Hepatocyte (in vitro differentiated cells): ENCODE results near the gene TRMT61A. TPM values are rescaled to one million over a fixed set of nuclear protein-coding genes. Genes with fewer than 3 reads are reported as not detected.

Experiments
- DNase-seq: peaks from one replicate; pipeline ENCODE4 v3.0.0-alpha.2; 2016; ENCODE audit warnings: low spot score
- H2AFZ ChIP-seq: fragments of 200-600 bp; sonication (generic); 2 replicates; pipeline ENCODE4 v1.6.0; 2016; ENCODE audit warnings: antibody characterized with exemption, mild to moderate bottlenecking
- H3K27ac ChIP-seq: fragments of 200-600 bp; sonication (generic); 2 replicates; pipeline ENCODE4 v1.5.1; 2016; ENCODE audit warnings: mild to moderate bottlenecking
- H3K27me3 ChIP-seq: fragments of 200-600 bp; sonication (generic); 2 replicates; pipeline ENCODE4 v1.6.1; 2016
- H3K36me3 ChIP-seq: fragments of 200-600 bp; sonication (generic); replicated peaks from 2 replicates; pipeline ENCODE4 v1.5.1; 2016; ENCODE audit warnings: low read depth; ENCODE audit not compliant: insufficient read depth
- H3K4me1 ChIP-seq: fragments of 200-600 bp; sonication (generic); 2 replicates; pipeline ENCODE4 v1.5.1; 2016; ENCODE audit warnings: mild to moderate bottlenecking, moderate library complexity; ENCODE audit not compliant: insufficient read depth
- H3K4me2 ChIP-seq: fragments of 200-600 bp; sonication (generic); 2 replicates; pipeline ENCODE4 v1.6.0; 2016
- H3K4me3 ChIP-seq: fragments of 200-600 bp; sonication (generic); 2 replicates; pipeline ENCODE4 v1.5.1; 2016; ENCODE audit warnings: mild to moderate bottlenecking
- H3K79me2 ChIP-seq: fragments of 200-600 bp; sonication (generic); 2 replicates; pipeline ENCODE4 v1.6.0; 2017; ENCODE audit warnings: mild to moderate bottlenecking
- H3K9me2 ChIP-seq: fragments of 200-600 bp; sonication (generic); replicated peaks from 2 replicates; pipeline ENCODE4 v1.6.0; 2017; ENCODE audit warnings: mild to moderate bottlenecking; ENCODE audit not compliant: insufficient read depth
- H3K9me3 ChIP-seq: fragments of 200-600 bp; sonication (generic); 2 replicates; pipeline ENCODE4 v1.5.1; 2016; ENCODE audit warnings: low read depth, mild to moderate bottlenecking
- H4K20me1 ChIP-seq: fragments of 200-600 bp; sonication (generic); 2 replicates; pipeline ENCODE4 v1.6.0; 2016; ENCODE audit warnings: mild to moderate bottlenecking; ENCODE audit not compliant: insufficient read depth, poor library complexity, severe bottlenecking
- EZH2 ChIP-seq: fragments of 200-600 bp; sonication (generic); IDR thresholded peaks from 2 replicates; pipeline ENCODE4 v1.6.1; 2016; ENCODE audit warnings: antibody characterized with exemption, mild to moderate bottlenecking, borderline replicate concordance
- EZH2phosphoT487 ChIP-seq: fragments of 200-600 bp; sonication (generic); IDR thresholded peaks from one replicate; pipeline ENCODE4 v1.6.1; 2018; ENCODE audit warnings: antibody characterized with exemption, mild to moderate bottlenecking, low read depth, moderate library complexity; ENCODE audit not compliant: unreplicated experiment, severe bottlenecking
- WGBS: methylation state at CpG from one replicate; pipeline ENCODE4 v1.1.6; 2016; ENCODE audit warnings: low lambda C conversion rate; ENCODE audit errors: missing lambda C conversion rate; 5-methylcytosine and 5-hydroxymethylcytosine counted together
- polyA plus RNA-seq: library from polyadenylated mRNA; unstranded; fragments of >200 nt; fragmentation: Nextera tagmentation; extraction: Ambion mirVana; gene quantifications from 2 replicates; pipeline ENCODE4 v1.2.1, GENCODE V29; 2016
- total RNA-seq: library from RNA; depleted of rRNA; stranded (reverse); fragments of >200 nt; gene quantifications from 2 replicates; pipeline ENCODE4 v1.2.3, GENCODE V29; 2014
- TF ChIP-seq, protein P1 (sequence below): fragments of 200-600 bp; sonication (generic); IDR thresholded peaks from 2 replicates; pipeline ENCODE4 v1.5.1; 2016; ENCODE audit warnings: antibody characterized with exemption, mild to moderate bottlenecking; ENCODE audit not compliant: poor library complexity

Gene TRMT61A
- total and polyA plus RNA-seq, 2 experiments from 2014 or later, result 8.9 to 13.2 TPM

DNA sequence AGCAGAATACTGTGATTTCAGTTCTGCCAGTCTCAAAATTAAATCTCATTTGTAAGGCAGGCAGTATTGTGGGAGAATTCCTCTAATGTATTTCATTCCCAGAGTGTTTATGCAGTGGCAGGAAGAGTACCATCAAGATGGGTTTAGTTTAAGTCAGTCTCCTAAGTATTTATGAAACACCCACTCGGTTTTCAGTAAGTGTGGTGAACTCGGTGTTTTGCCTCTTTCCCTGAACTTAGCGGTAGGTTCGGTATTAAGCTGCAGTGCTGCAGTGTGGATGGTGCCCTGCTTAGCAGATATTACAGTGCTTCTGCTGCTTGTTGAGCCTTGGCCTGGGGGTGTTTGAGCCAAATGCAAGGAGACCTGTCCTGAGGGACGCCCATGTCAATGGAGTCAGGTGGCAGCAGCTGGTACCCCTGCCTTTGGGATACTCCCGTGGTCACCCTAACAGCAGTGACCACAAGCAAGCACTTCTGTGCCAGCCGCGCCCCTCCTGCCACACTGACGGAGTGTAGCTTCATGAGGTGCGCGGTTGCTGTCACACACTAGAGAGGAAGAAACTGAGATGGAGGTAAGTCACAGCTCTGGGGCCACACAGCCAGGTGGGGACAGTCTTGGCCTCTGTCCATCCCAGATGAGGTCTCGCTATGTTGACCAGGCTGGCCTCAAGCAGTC, 49.5 kb downstream of the TRMT61A start:
- no peak for DNase-seq
- H3K4me1 ChIP-seq, result peaks cover 16% of the 10 kb centered on the region
- H3K4me3 ChIP-seq, result no peak overlapping the region
- H2AFZ ChIP-seq, result no peak overlapping the region
- 94% methylated on average over 12 of the region's 12 CpGs for WGBS
- no peaks in the 10 kb centered on the region for H3K27me3 ChIP-seq
- no peaks in the 10 kb centered on the region for H3K9me3 ChIP-seq
- H3K36me3 ChIP-seq, result no peaks in the 10 kb centered on the region
- no peak for TF ChIP-seq EZH2phosphoT487
- TF ChIP-seq, protein P1, sequence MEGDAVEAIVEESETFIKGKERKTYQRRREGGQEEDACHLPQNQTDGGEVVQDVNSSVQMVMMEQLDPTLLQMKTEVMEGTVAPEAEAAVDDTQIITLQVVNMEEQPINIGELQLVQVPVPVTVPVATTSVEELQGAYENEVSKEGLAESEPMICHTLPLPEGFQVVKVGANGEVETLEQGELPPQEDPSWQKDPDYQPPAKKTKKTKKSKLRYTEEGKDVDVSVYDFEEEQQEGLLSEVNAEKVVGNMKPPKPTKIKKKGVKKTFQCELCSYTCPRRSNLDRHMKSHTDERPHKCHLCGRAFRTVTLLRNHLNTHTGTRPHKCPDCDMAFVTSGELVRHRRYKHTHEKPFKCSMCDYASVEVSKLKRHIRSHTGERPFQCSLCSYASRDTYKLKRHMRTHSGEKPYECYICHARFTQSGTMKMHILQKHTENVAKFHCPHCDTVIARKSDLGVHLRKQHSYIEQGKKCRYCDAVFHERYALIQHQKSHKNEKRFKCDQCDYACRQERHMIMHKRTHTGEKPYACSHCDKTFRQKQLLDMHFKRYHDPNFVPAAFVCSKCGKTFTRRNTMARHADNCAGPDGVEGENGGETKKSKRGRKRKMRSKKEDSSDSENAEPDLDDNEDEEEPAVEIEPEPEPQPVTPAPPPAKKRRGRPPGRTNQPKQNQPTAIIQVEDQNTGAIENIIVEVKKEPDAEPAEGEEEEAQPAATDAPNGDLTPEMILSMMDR, result no peak
- TF ChIP-seq EZH2, result no peak
- peaks cover 29% of the 10 kb centered on the region for H3K79me2 ChIP-seq
- no peaks in the 10 kb centered on the region for H3K9me2 ChIP-seq
- H4K20me1 ChIP-seq, result no peaks in the 10 kb centered on the region
- no peak overlapping the region for H3K27ac ChIP-seq
- H3K4me2 ChIP-seq, result no peak overlapping the region

DNA sequence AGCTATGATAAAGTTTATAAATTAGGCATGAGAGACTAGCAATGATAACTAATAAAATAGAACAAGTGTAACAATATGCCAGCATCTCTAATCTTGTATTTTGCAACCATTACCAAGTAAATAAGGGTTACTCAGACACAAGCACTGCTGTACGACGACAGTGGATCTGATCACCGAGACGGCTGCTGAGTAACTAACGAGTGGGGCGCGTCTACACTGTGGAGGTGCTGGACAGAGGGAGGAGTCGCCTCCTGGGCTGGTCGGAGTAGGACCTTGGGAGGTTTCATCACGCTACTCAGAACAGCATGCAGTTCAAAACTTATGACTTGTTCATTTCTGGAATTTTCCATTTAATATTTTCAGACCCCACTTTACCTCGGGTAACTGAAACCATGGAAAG, 52.2 kb downstream of the TRMT61A start:
- Histone ChIP-seq H3K27me3 (no peaks in the 10 kb centered on the region), H4K20me1 (no peaks in the 10 kb centered on the region), H3K4me3 (no peak overlapping the region), H3K9me3 (no peaks in the 10 kb centered on the region), H2AFZ (no peak overlapping the region), H3K9me2 (no peaks in the 10 kb centered on the region), H3K27ac (no peak overlapping the region), H3K79me2 (peaks cover 13% of the 10 kb centered on the region), H3K4me2 (no peak overlapping the region), H3K36me3 (no peaks in the 10 kb centered on the region), H3K4me1 (peaks cover 9% of the 10 kb centered on the region)
- 96% methylated on average over 11 of the region's 11 CpGs for WGBS
- no peak for TF ChIP-seq EZH2
- TF ChIP-seq EZH2phosphoT487, result no peak
- TF ChIP-seq, protein P1, result no peak
- no peak for DNase-seq

DNA sequence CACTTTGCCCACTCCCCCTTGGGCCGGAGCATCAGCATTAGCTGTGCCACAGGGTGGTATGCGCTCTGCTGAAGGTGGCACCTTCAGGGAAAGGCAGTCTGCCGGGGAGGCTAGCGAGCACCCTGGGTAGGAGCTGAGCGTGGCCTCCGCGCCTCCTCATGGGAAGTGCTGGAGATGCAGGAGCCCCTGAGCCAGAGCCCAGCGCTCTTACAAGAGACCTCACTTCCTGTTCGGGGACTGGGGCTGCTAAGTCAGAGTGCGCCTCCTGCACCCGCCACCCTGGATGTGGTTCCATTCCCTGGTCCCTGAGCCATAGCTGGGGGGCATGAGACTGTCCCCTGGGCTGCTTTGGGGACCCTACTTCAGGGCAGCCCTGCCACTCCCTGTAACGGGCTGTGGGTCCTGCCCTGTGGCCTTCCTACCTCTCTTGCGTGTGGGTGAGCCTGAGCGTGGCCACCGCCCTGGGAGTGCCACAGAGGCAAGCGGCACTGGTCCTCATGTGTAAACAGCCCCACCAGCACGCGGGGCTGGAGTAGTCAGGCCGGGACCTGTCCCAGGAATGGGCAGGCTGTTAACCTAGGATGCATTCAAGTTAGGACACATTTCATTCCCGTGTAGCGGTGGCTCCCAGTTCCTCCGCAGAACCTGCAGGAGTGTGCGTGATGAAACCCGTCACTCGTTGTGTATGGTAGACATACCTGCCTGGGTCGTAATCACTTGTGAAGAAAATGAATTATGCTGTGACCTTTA, 53.1 kb downstream of the TRMT61A start:
- Histone ChIP-seq H3K27ac (no peak overlapping the region), H3K4me2 (no peak overlapping the region), H3K4me3 (no peak overlapping the region), H4K20me1 (no peaks in the 10 kb centered on the region), H3K9me3 (no peaks in the 10 kb centered on the region), H3K9me2 (no peaks in the 10 kb centered on the region), H3K79me2 (peaks cover 13% of the 10 kb centered on the region), H3K27me3 (no peaks in the 10 kb centered on the region), H3K36me3 (no peaks in the 10 kb centered on the region), H3K4me1 (peaks cover 4% of the 10 kb centered on the region), H2AFZ (no peak overlapping the region)
- DNase-seq, result no peak
- TF ChIP-seq EZH2, result no peak
- no peak for TF ChIP-seq EZH2phosphoT487
- TF ChIP-seq, protein P1, result no peak
- 90% methylated on average over 26 of the region's 26 CpGs for WGBS
